Measurements from ENCODE around the gene SSBP2.
A peak's percentile ranks its signal among the peaks of the same experiment; 100 is the strongest.

Gene SSBP2

DNA sequence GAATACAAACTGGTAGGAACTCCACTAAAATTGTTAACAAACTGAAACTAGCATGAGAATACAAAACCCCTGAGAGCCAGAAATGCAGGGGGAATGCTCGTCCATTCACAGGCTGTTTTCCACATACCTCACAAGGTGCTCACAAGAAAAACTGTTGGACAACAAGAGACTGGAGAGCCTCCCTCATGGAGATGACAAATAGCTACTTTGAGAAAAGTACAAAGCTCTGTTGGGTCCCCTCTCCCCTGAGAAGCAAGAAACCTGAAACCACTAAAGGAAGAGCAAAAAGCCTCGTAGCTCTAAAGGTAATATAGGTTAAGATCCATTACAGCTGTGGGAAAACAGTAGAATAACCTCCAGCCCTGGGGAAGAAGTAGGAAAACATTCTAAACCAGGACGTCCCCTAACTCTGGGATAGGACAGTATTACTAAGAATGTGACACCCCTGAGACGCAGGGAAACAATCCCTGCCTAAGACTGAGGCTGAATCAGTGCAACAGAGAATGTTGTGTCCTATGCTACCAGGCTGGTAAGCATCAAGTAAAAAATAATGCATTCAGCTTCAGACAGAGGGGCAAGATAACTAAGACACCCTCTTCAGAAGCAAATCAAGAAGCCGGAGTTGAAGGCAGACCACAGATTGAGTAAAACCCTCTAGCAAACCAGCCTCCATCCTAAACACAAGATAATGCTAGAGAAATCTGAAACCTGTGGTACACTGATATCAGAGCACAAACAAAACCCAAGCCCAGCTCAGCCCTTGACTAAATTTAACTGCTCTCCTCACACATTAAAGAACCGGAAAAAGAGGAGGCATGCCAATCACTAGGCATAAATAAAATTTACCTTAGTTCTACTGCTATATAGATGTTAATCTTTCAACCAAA lies 160.2 kb downstream of the SSBP2 start:
- no peak for DNase-seq (ENCODE audit: low spot score)

DNA sequence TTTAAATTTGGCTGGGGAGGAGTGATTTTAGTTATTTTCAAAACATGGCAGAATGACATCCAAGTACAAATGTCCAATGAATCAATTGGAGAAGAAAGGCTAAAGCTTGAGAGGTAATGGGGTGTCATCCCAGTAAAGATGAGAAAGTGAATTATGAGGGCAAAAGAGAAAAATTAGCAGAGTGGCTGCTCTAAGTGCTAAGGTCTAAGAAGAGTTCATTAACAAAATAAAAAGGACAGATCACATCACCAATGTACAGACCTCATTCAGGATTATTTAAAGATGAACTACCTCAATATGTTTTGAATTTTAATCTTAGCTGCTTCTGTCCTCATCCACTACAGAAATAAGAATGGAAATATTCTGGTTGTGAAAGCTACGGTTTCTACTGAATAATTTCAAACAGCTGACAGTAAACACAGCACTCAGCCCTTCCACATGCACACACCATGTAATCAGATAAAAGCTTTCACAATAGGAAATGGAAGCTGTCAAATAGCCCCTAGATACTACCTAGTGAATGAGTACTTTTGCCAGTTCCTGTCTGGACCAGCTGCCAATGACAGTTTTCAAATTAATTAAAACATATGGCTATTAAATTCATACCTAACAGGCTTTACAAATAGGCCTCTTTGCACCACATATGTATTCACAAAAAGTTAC lies 171.5 kb downstream of the SSBP2 start:
- no peak for DNase-seq (ENCODE audit: low spot score)

DNA sequence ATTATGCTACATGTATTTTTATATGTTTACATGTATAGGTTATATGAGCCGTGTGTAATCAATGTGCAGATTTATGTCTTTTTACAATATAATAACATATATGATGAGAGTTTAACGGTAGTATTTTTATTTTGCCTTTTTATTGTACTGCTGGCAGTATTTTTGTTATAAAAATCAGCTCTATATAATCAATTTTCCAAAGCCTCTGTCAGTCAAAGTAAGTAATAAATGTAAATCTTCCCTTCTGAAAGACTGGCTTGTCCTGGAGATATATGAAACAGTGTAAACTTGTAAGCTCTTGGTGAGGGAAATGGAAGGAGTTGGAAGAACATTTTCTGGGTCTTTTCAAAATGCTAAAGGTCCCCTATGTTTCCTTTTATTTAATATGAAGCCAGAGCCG lies 173.8 kb downstream of the SSBP2 start:
- DNase-seq (ENCODE audit: low spot score): no peak

DNA sequence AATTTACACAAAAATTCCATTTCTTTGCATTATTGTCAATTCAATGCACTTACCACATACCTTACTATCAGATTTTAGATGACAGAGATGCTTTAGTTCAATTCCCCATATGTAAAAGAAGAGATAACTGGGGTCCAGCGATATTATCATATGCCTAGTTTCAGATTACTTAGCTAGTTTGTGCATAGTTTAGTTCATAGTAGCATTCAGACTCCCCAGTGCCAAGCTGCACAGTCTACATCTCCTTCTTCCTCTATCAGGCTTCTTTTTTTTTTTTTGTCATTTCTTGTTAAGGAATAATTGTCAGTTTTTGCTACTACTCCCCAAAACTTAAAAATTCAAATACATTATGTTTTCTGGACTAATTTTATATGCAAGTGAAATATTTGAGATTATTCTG lies 175.0 kb downstream of the SSBP2 start:
- no peak for DNase-seq (ENCODE audit: low spot score)

DNA sequence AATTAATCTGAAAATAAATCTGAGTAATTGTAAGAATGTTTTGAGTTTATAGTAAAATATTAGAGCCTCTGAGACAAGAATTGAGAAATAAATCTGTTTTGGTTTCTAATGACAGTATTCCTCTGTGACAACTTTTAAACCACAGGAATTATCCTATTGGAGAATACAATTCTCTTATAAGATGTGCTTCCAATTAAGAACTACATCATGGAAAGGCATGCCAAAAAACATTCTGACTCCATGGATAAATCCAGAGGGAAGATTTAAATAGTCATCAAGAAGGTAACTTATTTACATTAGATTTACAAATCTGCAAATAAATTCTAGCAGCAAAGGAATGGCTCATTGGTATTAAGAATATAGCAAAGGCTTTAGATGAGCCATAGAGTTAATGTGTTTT lies 178.7 kb downstream of the SSBP2 start:
- DNase-seq (ENCODE audit: low spot score): no peak

DNA sequence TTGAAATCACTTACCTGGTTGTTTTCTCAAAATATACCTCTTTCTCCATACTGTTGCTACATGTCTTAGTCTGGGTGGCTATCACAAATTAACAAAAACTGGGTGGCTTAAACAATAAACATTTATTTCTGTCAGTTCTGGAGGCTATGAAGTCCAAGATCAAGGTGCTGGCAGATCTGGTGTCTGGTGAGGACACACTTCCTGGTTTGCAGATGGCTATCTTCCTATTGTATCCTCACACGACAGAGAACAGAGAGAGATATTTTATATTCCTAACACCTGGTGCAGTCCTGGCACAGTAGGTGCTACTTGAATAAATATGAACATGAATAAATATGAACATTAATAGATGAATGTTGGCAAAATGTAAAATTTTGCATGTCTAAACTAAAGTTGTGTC lies 192.7 kb downstream of the SSBP2 start:
- no peak for DNase-seq (ENCODE audit: low spot score)

DNA sequence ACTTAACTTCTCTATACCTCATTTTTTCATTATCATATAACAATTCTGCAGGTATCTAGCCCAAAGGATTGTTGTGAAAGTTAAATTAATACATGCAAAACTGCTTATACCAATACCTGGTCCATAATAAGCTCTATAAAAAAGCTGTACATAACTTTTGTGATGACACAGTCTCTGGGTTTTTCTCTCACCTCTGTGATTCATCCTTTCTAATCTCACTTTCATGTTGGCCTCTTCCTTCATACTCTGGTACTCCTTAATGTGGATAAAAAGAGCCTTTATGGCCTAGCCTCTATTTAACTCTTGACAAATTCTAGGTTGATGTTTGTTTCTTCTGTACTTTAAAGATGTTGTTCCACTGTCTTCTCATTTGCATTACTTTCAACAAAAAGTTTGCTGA lies 194.1 kb downstream of the SSBP2 start:
- no peak for DNase-seq (ENCODE audit: low spot score)

DNA sequence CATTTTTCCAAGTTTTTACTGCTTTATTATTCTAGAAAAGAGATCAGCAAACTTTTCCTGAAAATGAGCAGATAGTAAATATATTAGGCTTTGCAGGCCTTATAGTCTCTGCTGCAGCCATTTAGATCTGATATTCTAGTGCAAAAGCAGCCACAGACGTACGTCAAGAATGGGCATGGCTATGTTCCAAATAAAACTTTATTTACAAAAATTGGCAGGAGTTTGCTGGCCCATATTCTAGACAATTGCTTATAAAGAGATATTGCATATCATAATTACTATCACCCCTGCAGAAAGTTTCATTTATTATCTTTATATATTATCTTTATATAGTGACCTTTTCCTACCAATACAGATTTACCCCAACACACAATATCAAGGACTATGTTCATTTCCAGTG lies 195.0 kb downstream of the SSBP2 start:
- no peak for DNase-seq (ENCODE audit: low spot score)

DNA sequence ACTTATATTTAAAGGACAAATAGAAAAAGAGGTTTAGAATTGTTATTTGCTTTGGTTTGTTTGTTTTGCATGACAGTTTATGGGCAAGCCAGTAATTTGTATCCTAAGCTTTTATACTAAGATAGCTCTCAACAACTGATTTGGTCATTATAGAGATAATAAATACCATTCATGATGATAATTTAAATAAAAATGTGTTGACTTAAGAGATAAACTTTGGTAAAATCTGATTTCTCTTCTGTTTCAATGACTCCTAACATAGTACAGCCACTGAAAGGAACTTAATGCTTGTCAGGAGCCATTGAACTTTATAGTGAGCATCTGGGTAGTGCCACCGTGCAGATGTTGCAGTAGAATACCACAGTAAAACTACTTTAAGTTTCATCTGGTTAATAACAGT lies 196.2 kb downstream of the SSBP2 start:
- no peak for DNase-seq (ENCODE audit: low spot score)

DNA sequence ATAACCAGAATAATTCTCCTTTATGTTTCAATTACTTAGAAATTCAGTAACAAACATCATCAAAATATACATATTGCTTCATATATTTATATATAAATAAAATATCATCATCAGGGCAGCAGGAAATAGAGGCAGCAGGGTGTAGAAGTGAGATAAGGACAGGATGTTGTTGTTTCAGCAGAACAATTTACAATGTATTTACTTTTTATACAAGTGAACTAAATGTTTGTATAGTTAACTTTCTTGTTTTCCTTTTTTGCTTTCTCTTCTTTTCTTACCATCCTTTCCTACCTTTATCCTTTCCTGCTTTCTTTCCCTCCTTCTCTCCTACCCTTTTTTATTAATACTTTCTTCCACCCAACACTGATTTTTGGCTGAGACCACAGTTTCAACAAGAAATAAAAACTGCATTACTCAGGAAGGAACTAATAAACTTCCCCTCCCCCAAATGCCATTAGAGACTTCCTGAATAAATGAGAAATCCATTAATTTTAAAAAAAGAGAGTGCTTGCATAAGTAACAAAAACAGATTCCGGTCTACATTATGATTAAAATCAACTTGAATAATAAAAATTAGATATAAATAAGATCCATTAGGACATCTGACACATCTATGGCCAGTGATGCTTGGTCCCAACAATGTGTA lies 197.2 kb downstream of the SSBP2 start:
- no peak for DNase-seq (ENCODE audit: low spot score)

DNA sequence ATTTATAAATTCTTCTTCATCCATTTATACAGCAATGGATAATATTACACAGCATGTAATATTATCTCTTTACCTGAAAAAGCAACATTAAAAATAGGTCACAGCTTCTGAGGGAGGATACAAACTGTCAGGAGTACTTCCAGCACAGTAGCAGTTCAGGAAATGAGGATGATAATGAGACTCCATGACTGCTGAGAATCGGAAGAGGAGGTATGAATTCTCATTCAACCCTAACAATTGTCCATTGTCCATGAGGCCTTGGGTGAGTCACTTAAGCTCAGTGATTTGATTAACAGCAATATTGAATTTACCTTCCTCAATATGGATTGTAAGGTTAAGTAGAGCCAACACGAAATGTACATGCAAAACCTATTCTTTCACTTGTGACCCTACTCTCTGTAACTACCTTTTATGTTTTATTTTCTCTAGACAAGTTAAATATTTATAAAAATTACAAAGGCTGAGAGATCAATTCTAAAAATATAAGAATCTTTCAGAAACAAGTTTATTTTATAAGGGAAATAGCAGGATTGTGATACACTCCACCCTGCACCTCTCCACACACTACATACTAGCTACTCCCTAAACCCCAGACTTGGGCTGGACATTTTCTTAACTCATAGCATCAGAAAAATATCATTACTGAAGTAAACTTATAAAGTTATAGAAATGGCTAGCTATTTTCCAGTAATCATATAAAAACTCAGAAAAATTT lies 197.9 kb downstream of the SSBP2 start:
- DNase-seq (ENCODE audit: low spot score): no peak

DNA sequence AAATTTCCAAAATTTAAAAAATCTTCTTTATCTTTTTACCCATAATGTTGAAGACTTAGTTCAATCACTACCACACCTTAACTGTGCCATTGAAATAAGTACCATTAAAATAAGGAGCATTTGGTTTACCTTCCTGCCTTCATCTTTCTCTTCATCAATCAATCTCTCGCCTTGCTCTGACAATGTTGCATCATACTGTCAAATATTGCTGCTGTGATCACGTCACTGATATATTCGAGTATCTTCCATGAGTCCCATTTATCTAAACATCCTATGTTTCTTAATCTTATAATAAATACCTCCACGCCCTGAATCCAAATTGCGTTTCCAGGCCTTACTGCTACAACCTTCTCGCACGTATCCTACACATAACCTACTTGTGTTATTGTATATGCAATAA lies 201.8 kb downstream of the SSBP2 start:
- no peak for DNase-seq (ENCODE audit: low spot score)

DNA sequence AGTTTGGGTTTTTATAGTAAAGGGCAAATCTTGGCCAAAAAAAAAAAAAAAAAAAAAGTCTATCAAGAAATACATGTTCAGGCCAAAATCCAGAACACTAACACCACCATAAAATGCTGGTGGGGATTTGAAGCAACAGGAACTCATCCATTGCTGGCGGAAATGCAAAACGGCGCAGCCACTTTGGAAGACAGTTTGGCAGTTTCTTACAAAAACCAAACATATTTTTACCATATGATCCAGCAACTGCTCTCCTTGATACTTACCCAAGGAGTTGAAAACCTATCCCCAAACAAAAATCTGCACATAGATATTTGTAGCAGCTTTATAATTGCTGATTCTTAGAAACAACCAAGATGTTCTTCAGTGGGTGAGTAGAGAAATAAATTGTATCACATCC lies 203.9 kb downstream of the SSBP2 start:
- no peak for DNase-seq (ENCODE audit: low spot score)

DNA sequence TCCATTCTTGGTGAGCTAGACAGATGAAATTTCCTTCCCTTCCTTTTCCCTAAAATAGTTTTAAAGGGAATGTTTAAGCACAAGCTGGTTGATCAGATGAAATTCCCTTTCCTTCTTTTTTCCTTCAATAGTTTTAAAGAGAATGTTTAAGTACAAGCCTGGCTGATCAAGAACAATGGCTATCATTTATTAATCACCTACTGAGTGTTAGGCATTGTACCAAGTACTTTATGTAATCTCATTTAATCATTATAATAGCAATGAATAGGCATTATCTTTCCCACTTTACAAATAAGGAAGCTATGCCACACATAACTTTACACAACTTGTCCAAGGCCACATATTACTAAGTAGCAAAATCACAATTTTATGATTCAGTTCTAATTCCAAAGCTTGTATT lies 205.0 kb downstream of the SSBP2 start:
- no peak for DNase-seq (ENCODE audit: low spot score)

DNA sequence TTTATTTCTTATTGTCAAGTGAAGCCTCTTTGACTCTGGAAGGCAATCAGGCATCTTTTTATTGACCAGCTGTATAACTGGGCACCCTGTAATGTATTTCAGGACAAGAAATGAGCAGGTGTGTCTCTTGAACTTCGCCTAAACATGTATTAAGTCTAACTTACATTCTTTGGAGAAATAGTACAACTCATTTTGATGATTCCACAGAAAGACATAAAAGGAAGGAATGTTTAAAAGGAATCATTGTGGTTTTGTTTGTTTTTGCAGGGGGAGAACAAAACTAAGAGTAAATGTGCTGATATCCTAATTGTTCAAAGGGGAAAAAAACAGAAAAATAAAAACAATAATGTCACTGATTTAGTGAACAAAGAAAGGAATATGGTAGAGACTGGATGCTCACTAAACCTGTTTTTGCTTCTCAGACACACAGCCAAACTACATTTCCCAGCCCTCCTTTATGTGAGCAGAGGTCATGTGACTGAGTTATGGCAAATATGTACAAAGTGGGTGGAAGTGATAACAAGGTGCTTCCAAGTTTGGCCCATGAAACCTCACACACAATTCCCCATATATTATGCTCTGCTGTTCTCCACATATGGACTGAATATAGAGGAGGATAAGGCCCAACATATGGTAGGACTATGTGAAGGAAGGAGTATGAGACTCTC lies 206.4 kb downstream of the SSBP2 start:
- peak; percentile 2 for DNase-seq (ENCODE audit: low spot score)

DNA sequence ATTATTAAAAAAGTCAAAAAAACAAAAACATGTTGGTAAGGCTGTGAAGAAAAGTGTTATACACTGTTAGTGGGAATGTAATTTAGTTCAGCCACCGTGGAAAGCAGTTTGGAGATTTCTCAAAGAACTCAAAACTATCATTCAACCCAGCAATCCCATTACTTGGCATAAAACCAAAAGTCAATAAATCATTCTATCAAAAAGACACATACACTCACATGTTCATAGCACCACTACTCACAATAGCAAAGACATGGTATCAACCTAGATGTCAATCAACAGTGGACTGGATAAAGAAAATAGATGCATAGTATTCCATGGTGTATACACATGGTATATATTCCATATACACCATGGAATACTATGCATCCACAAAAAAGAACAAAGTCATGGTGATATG lies 208.7 kb downstream of the SSBP2 start:
- no peak for DNase-seq (ENCODE audit: low spot score)

DNA sequence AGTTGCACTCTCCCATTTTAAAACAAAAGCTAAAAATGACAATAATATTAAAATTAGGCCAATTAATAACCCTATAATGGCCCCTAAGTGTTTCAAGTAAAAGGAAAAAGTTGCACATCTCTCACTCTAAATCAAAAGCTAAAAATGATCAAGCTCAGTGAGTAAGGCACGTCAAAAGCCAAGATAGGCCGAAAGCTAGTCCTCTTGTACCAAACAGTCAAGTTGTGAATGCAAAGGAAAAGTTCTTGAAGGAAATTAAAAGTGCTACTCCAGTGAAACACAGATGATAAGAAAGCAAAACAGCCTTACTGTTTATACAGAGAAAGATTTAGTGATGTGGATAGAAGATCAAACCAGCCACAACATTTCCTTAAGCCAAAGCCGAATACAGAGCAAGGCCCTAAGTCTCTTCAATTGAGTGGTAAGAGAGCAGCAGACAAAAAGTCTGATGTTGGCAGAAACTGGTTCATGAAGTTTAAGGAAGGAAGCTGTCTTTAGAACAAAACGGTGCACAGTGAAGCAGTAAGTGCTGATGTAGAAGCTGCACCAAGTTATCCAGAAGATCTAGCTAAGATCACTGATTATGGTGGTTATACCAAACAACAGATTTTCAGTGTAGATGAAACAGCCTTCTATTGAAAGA lies 212.9 kb downstream of the SSBP2 start:
- DNase-seq (ENCODE audit: low spot score): no peak

DNA sequence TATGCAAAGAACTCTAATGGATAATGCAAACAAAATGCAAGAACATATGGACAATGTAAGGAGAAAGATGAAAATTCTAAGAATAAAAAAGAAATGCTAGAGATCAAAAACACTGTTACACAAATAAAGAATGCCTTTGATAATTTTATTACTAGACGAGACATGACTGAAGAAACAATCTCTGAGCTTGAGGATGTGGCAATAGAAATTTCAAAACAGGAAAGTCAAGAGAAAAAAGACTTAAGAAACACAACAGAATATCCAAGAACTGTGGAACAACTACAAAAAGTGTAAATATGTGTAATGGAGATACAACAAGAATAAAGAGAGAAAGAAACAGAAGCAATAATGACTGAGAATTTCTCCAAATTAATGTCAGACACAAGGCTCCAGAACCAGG lies 216.5 kb downstream of the SSBP2 start:
- no peak for DNase-seq (ENCODE audit: low spot score)

DNA sequence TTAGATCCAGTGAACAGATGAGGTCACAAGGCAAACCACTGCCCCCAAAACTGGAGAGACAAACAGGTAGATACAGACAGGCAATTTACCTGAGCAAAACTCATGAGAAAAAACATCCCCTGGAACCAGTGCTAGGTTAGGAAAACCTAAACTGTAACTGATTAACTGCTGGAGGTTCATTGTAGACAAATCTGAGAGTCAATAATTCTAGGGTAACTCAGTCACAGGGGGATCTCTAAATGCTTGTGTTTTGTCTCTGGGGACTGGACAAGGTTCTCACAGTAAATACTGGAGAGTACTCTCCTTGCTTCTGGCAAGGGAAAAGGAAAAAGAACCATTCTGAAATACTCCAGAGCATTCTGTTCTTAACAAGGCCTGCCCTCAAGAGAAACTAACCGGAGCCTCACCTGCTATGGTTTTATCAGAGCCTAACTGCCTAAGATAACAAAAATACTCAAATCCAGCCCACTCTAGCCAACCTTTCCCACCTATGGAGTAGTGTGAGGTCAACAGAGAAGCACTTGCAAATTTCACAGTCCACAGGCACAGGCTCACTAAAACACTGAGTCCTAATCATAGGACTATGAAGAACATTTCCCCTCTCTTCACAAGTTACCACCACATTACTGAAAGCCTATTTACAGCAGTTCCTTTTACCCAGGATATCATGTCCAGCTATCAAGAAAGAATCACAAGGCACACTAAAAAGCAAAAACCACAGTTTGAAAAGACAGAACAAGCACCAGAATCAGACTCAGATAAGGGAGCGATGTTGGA lies 217.1 kb downstream of the SSBP2 start:
- no peak for DNase-seq (ENCODE audit: low spot score)

DNA sequence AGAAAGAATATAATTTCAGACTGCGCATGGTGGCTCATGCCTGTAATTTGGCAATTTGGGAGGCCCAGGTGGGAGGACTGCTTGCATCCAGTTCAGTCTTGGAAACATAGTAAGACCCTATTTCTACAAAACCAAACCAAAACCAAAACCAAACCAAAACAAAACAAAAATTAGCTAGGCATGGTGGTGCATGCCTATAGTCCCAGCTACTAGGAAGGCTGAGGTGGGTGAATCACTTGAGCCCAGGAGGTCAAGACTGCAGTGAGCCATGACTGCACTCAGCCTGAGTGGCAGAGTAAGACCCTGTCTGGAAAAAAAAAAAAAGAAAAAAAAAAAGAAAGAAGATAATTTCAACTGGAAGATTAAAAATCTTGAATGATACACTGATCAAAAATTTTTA lies 220.0 kb downstream of the SSBP2 start:
- no peak for DNase-seq (ENCODE audit: low spot score)

DNA sequence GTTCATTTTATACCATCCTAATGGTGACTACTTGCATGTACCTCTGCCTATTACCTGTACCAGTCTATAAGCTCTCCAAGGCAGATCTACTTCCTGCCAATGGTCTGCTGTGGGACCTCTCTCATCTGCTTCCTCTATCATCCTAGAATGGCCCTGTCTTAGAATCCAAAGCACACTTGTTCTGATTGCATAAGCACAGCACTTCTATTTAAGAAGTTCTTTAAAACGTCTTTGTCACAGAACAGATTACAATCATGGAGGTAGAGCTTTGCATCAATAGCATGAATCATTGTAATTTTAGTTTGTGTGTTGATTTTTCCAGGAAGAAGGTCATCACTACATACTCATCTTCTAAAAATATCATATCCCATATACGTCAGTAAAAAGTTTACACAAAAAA lies 225.2 kb downstream of the SSBP2 start:
- DNase-seq (ENCODE audit: low spot score): peak; percentile 2

Measured in AG08396 (cell line).